ENCODE measurements around the gene BMP7. TPM values are rescaled to one million over a fixed set of nuclear protein-coding genes. Genes with fewer than 3 reads are reported as not detected.

The BMP7 gene
- total and polyA plus RNA-seq, 9 of the 15 experiments (the other 6 are each of a cell fraction or from before 2014, with no cell fraction given) = 0.18 TPM; not detected in 8

- no peak for FAIRE-seq
- H3K9me3 ChIP-seq (replicated peaks; ENCODE audit: control insufficient read depth, insufficient read depth, low read depth, low read length) = no peaks in the 10 kb centered on the region
- TF ChIP-seq ZBTB7A (IDR thresholded peaks at IDR 0.05; ENCODE audit: borderline replicate concordance, control insufficient read depth, low read depth, low read length) (no peak), ZBTB11 (CRISPR knock-in tag; IDR thresholded peaks at IDR 0.05) (peak in 1 of 3 experiments; percentile 84; a peak in 2 of 6 replicates)
- no peaks in the 10 kb centered on the region for H3K79me2 ChIP-seq (ENCODE audit: control insufficient read depth, insufficient read depth, low read length)
- H3K9me1 ChIP-seq (ENCODE audit: control insufficient read depth, insufficient read depth, low read length) = no peaks in the 10 kb centered on the region
- no peaks in the 10 kb centered on the region for H3K36me3 ChIP-seq (ENCODE audit: control insufficient read depth, insufficient read depth, low read length)
- DNase-seq (ENCODE audit: extremely low read depth in 1 of 4, low spot score in 3 of 4) = no peak
- no TSS peak for BruUV-seq (replicated peaks)
- no peak overlapping the region for H3K9ac ChIP-seq (ENCODE audit: insufficient read depth in 1 of 2, low read depth in 2 of 2, low read length in 2 of 2)
- CTCF ChIA-PET (ENCODE audit: low intra/inter-chr PET ratio) = no interaction called here
- intact Hi-C loops (cut with micrococcal nuclease) (no loop called here), in situ Hi-C loops (cut with MboI) (no loop called here)
- H3K27me3 ChIP-seq (ENCODE audit: control insufficient read depth in 2 of 2, insufficient read depth in 2 of 2, low read length in 2 of 2) = peaks cover 7 to 69% of the 10 kb centered on the region in 2 experiments; a peak in 3 of 5 replicates
- no peak overlapping the region for H3K4me3 ChIP-seq
- POLR2A ChIA-PET = no interaction called here
- H3K27ac ChIP-seq (ENCODE audit: extremely low read depth, low read depth, low read length) = no peak overlapping the region
- H3K4me1 ChIP-seq (replicated peaks in 1 of 2; ENCODE audit: control insufficient read depth in 2 of 2, insufficient read depth in 2 of 2, low read length in 2 of 2) = no peaks in the 10 kb centered on the region
- no peaks in the 10 kb centered on the region for H4K20me1 ChIP-seq (replicated peaks; ENCODE audit: control insufficient read depth, insufficient read depth, low read length)
- no peak overlapping the region for H2AFZ ChIP-seq (ENCODE audit: low read depth, low read length)
- no peak for ATAC-seq
- H3K4me2 ChIP-seq (ENCODE audit: insufficient read depth, low read length) = no peak overlapping the region
- 0% methylated on average over 5 of the region's 5 CpGs for WGBS (ENCODE audit: insufficient coverage, low coverage, missing lambda C conversion rate)
Measured at GRCh38 chr20:57162362-57162652, 104.1 kb downstream of the BMP7 start.

All from K562 (cell line).